ENCODE data around the gene PLB1. TPM values are rescaled to one million over a fixed set of nuclear protein-coding genes. Genes with fewer than 3 reads are reported as not detected.

PLB1 gene
- polyA plus RNA-seq, 3 donors = 1.2 to 1.7 (median 1.4) TPM

GRCh38 chr2:28499282-28499681 is 3.4 kb downstream of the PLB1 start:
- no peak for DNase-seq (ENCODE audit: low read depth in 3 of 3, low spot score in 2 of 3)

- DNase-seq (ENCODE audit: low read depth in 3 of 3, low spot score in 2 of 3) = no peak
Observed at GRCh38 chr2:28505361-28505760, 9.5 kb downstream of the PLB1 start.

- DNase-seq (ENCODE audit: low read depth in 3 of 3, low spot score in 2 of 3) = no peak
Observed at GRCh38 chr2:28506112-28506910, 10.5 kb downstream of the PLB1 start.

GRCh38 chr2:28507796-28508764 is 12.2 kb downstream of the PLB1 start:
- DNase-seq (ENCODE audit: low read depth in 3 of 3, low spot score in 2 of 3) = peak in 1 of 3 donors; percentile 23

- no peak for DNase-seq (ENCODE audit: low read depth in 3 of 3, low spot score in 2 of 3)
Observed at GRCh38 chr2:28509361-28509760, 13.5 kb downstream of the PLB1 start.

- DNase-seq (ENCODE audit: low read depth in 3 of 3, low spot score in 2 of 3) = no peak
Observed at GRCh38 chr2:28510184-28510583, 14.3 kb downstream of the PLB1 start.

GRCh38 chr2:28511871-28512606 is 16.2 kb downstream of the PLB1 start:
- DNase-seq (ENCODE audit: low read depth in 3 of 3, low spot score in 2 of 3) = no peak

- DNase-seq (ENCODE audit: low read depth in 3 of 3, low spot score in 2 of 3) = no peak
Observed at GRCh38 chr2:28512607-28512965, 16.7 kb downstream of the PLB1 start.

GRCh38 chr2:28513097-28513496 is 17.2 kb downstream of the PLB1 start:
- DNase-seq (ENCODE audit: low read depth in 3 of 3, low spot score in 2 of 3) = no peak

- DNase-seq (ENCODE audit: low read depth in 3 of 3, low spot score in 2 of 3) = no peak
Observed at GRCh38 chr2:28515176-28515751, 19.4 kb downstream of the PLB1 start.

GRCh38 chr2:28516430-28516829 is 20.6 kb downstream of the PLB1 start:
- DNase-seq (ENCODE audit: low read depth in 3 of 3, low spot score in 2 of 3) = no peak

GRCh38 chr2:28516950-28517349 is 21.1 kb downstream of the PLB1 start:
- no peak for DNase-seq (ENCODE audit: low read depth in 3 of 3, low spot score in 2 of 3)

GRCh38 chr2:28521663-28522062 is 25.8 kb downstream of the PLB1 start:
- peak in 1 of 3 donors; percentile 32 for DNase-seq (ENCODE audit: low read depth in 3 of 3, low spot score in 2 of 3)

GRCh38 chr2:28522481-28522880 is 26.6 kb downstream of the PLB1 start:
- DNase-seq (ENCODE audit: low read depth in 3 of 3, low spot score in 2 of 3) = no peak

- DNase-seq (ENCODE audit: low read depth in 3 of 3, low spot score in 2 of 3) = no peak
Observed at GRCh38 chr2:28523902-28524301, 28.0 kb downstream of the PLB1 start.

- no peak for DNase-seq (ENCODE audit: low read depth in 3 of 3, low spot score in 2 of 3)
Observed at GRCh38 chr2:28525481-28525880, 29.6 kb downstream of the PLB1 start.

- no peak for DNase-seq (ENCODE audit: low read depth in 3 of 3, low spot score in 2 of 3)
Observed at GRCh38 chr2:28526527-28527132, 30.8 kb downstream of the PLB1 start.

GRCh38 chr2:28527196-28527595 is 31.3 kb downstream of the PLB1 start:
- no peak for DNase-seq (ENCODE audit: low read depth in 3 of 3, low spot score in 2 of 3)

GRCh38 chr2:28528206-28528605 is 32.3 kb downstream of the PLB1 start:
- no peak for DNase-seq (ENCODE audit: low read depth in 3 of 3, low spot score in 2 of 3)

GRCh38 chr2:28530782-28531181 is 34.9 kb downstream of the PLB1 start:
- no peak for DNase-seq (ENCODE audit: low read depth in 3 of 3, low spot score in 2 of 3)
